ENCODE data around the gene TPM2.

Gene TPM2

GRCh38 chr9:35687972-35688557, 1.7 kb downstream of the TPM2 start:
- TF ChIP-seq CTCF (IDR thresholded peaks at IDR 0.05; ENCODE audit: insufficient read depth, low read length, missing control alignments), result no peak
- POLR2A ChIA-PET, result interaction anchor here (0.6 to 15.8 kb wide), 13 partner anchors 8 to 124 kb away, joined by 3 to 325 read pairs (median 6); partner anchors contain the start of genes ARHGEF39, CA9, CCDC107 and CREB3
- H3K4me3 ChIP-seq (ENCODE audit: low read depth, low read length), result peak overlapping the region; percentile 97
- CTCF ChIA-PET, result interaction anchor here (1.2 to 34.3 kb wide), 7 partner anchors 9 to 84 kb away, joined by 4 to 816 read pairs (median 24); partner anchors contain the start of genes CCDC107, CREB3, RMRP and TLN1
- no peak for DNase-seq (ENCODE audit: low read depth, low spot score)

GRCh38 chr9:35687306-35687705, 2.4 kb downstream of the TPM2 start:
- CTCF ChIA-PET, result interaction anchor here (1.2 to 34.3 kb wide), 6 partner anchors 10 to 84 kb away, joined by 5 to 816 read pairs (median 26); partner anchors contain the start of genes CCDC107, CREB3, RMRP and TLN1
- H3K4me3 ChIP-seq (ENCODE audit: low read depth, low read length), result peak overlapping the region; percentile 97
- TF ChIP-seq CTCF (IDR thresholded peaks at IDR 0.05; ENCODE audit: insufficient read depth, low read length, missing control alignments), result no peak
- DNase-seq (ENCODE audit: low read depth, low spot score), result no peak
- POLR2A ChIA-PET, result interaction anchor here (0.7 to 15.8 kb wide), 10 partner anchors 7 to 72 kb away, joined by 3 to 325 read pairs (median 20); partner anchors contain the start of genes ARHGEF39, CA9, CCDC107 and CREB3

- CTCF ChIA-PET, result interaction anchor here (1.0 to 34.3 kb wide), 6 partner anchors 11 to 31 kb away, joined by 4 to 816 read pairs (median 30); partner anchors contain the start of genes ARHGEF39, CCDC107, CREB3 and RMRP
- no peak for DNase-seq (ENCODE audit: low read depth, low spot score)
- H3K4me3 ChIP-seq (ENCODE audit: low read depth, low read length), result peak overlapping the region; percentile 97
- TF ChIP-seq CTCF (IDR thresholded peaks at IDR 0.05; ENCODE audit: insufficient read depth, low read length, missing control alignments), result no peak
- POLR2A ChIA-PET, result interaction anchor here (0.7 to 15.8 kb wide), 11 partner anchors 8 to 87 kb away, joined by 3 to 325 read pairs (median 5); partner anchors contain the start of genes ARHGEF39, CA9, CCDC107 and CREB3
These were observed 3.2 kb downstream of the TPM2 start for GRCh38 chr9:35686222-35687203.

- ChIA-PET POLR2A (interaction anchor here (2.1 to 15.8 kb wide), 3 partner anchors 9 to 43 kb away, joined by 5 to 325 read pairs (median 28); partner anchors contain the start of genes CA9, CREB3 and TLN1), CTCF (interaction anchor here (1.3 to 5.3 kb wide), 3 partner anchors 12 to 26 kb away, joined by 4 to 35 read pairs (median 33); partner anchors contain the start of gene ARHGEF39)
- H3K4me3 ChIP-seq (ENCODE audit: low read depth, low read length), result peak overlapping the region; percentile 34
- DNase-seq (ENCODE audit: low read depth, low spot score), result no peak
- TF ChIP-seq CTCF (IDR thresholded peaks at IDR 0.05; ENCODE audit: insufficient read depth, low read length, missing control alignments), result no peak
These were observed 4.2 kb downstream of the TPM2 start for GRCh38 chr9:35685506-35685905.

- POLR2A ChIA-PET, result interaction anchor here (2.1 to 15.8 kb wide), 3 partner anchors 10 to 44 kb away, joined by 5 to 325 read pairs (median 28); partner anchors contain the start of genes CA9, CREB3 and TLN1
- DNase-seq (ENCODE audit: low read depth, low spot score), result no peak
- no peak for TF ChIP-seq CTCF (IDR thresholded peaks at IDR 0.05; ENCODE audit: insufficient read depth, low read length, missing control alignments)
- H3K4me3 ChIP-seq (ENCODE audit: low read depth, low read length), result peak overlapping the region; percentile 34
- CTCF ChIA-PET, result interaction anchor here (1.3 to 5.3 kb wide), 5 partner anchors 9 to 45 kb away, joined by 4 to 35 read pairs (median 5); partner anchors contain the start of gene ARHGEF39
These were observed 4.8 kb downstream of the TPM2 start for GRCh38 chr9:35684921-35685320.
